ENCODE results near the gene MRPL1.

Gene MRPL1

DNA sequence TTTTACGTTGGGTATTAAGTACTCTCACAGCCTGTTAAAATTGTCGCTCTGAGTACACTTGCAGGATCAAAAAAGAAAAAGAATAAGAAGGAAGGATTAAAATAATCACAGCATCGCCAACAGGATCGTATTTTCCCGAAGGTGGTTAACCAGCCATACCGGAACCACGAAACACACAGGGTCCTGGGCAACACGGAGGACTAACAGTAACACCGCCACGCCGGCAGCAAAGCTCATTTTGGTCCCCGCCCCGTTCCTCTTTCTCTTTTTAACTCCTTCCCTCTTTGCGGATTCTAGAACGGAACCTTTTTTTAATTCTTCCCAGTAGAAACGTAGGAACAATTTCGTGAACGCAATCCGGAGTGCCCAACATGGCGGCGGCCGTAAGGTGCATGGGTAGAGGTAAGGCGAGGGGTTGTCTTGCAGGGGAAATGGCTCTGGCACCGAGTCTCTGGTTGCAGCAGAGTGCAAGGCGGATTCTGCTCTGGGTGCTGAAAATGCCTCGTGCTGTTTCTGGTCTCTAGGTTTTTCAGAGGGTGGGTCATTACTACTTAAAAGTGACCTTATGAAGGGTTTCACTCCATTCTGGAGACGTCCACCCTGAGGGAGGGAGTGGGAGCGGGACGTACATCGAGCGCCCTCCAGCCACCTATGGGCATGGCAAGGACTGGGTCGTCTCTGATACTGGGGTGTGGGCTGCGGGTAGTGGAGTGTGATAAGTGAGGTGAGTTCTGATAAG lies at the start of gene MRPL1:
MRPL1 (plus strand) TSS at position 353 of the 739 bp plus-strand sequence; CDS start at position 372, 19 bp downstream.
- DNase-seq (ENCODE audit: low read depth in 2 of 3, low spot score in 2 of 3): peak; percentile 59 to 77 (median 68)

DNA sequence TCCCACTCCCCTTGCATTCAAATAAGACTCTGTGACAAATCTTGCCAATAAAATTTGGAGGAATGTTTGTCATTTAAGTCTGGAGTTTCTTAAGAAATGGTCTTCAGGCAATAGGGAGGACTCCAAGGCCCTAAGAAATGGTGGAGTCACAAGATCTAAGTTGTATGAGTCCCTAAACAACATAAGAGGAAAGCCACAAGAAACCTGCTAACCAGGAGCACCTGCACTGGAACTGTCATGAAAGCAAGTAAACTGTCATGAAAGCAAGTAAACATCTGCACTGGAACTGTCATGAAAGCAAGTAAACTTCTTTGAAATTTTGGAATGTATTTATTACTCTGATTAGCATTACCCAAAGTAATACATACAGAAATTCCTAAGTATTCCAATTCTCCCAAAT lies 47.0 kb upstream of the MRPL1 start:
- DNase-seq (ENCODE audit: low read depth in 2 of 3, low spot score in 2 of 3): no peak

DNA sequence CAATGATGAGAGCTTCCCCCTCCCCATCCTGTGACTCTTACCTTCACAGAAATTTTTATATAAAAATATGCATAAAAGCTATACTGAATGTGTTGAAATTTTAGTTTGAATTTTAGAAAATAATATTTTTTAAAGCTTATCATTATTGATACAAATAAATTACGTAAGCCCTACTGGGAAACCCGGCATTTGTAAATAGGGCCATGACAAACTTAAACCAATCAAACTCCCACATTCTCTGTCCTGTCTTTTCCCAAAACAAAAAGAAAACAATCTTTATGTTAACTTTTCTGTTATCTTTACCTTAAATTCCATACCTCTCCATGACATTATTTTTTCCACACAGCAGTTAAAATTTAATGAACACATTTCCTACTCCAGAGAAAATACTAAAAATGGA lies 46.1 kb upstream of the MRPL1 start:
- no peak for DNase-seq (ENCODE audit: low read depth in 2 of 3, low spot score in 2 of 3)

DNA sequence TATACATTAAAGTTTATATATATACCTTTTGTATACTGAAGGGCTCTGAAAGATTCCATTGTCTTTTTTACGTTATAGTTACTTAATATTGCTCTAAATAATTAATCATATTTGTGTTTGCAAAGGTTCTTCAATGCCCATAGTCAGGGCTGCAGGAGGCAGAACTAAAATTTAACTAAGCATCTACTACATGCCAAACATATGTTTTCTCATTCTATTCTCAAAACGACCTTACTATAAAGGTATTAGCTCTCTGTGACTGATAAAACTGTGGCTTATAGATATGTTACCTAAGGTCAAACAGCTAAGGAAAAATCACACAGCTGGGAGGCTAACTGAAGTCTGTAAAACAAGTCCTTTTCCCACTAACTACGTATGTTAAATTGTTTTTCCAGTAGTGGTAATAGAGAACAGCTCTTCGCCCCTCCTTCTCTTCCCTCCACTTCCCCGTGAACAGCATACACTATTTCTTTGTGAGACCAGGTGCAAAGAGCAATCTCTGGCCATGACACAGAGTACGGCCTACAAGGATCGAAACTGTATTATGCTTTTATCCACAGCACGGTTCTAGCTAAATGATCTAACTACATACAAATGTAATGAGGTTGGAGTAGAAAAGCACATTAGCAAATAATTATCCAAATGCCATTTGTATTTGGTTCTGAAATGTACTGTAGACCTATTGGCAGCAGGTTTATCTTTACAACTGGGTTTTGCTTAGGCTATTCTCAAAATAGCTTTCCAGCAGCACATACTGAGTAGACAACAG lies 45.1 kb upstream of the MRPL1 start:
- DNase-seq (ENCODE audit: low read depth in 2 of 3, low spot score in 2 of 3): no peak

DNA sequence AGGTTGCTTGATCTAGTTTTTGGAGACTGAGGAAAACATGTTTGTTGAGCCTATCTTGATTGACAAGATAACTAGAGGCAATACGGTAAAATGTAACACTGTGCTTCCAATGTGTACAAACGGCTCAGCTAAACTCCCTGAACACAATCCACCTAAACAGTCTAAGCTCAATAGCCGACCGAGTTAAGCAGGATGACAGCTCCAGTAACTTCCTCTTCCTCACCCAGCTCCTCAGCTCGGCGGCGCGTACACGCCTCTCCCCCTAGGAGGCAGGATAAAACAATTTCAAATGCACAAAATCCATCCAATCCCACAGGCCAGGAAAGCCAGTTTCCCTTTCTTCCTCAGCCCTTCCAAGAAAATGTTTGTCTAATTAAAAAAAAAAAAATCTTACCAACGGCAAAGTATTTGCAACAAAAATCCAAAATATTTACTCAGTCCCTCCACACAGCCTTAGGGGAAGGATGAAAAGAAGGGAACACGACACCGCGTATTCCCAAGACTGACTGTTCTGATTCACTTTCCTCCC lies 44.5 kb upstream of the MRPL1 start:
- DNase-seq (ENCODE audit: low read depth in 2 of 3, low spot score in 2 of 3): no peak

DNA sequence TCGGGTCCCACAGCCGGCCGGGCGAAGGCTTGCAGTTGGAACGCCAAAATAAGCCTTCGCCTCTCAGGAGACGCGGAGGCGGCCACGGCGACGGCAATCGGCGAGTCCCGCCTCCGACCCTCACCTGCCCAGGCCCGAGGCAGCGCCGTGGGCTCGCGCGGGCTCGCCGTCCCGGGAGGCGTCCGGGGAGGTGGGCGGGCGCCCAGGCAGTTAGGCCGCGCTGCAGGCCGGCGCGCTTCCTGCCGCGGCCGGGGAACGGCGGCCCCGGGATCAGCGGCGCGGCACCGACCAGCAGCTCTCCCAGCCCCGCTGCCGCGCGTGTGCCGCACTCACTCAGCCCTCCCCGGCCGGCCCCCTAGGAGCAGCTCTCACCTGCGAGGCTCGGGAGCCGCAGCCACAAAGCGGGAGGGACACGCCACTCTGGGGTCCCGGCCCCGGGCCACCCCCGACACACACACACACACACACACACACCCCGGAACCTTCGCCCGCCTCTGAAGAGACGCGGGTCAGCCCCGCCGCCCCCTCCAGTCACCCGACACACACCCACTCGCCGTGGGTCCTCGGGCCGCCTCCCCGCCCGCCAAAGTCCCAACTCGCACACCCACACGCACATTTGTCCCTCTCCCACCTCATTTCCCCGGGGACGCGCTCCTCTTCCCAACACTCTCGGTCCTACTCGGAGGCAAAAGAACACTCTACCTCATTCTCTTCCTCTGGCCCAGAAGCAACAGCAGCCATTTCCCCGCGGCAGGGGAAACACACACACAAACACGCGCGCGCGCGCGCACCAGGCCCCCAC lies 43.8 kb upstream of the MRPL1 start, which contains the start of gene CNOT6L:
CNOT6L (minus strand) TSS at position 767 of the 802 bp plus-strand sequence; CDS start at position 707, 60 bp downstream.
- DNase-seq (ENCODE audit: low read depth in 2 of 3, low spot score in 2 of 3): peak; percentile 27 to 55 (median 48)

DNA sequence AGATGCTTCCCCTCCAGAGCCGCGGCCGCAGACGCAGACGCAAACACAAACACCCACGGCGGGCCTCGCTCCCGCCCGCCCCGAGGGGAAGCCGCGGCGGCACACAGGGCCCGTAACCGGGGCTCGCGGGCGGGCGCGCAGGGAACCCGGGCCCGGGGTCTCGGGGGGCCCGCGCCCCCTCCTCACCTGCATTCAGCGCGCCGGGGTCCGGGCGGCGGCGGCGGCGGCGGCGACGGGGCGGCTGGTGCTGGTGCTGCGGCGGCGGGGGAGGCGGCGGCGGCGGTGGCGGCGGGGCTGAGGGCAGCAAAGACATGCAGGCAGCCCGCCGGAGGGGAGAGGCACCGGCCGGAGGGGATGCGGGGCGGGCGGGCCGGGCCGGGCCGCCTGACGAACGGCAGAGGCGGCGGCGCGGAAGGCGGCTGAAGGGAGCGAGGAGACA lies 43.2 kb upstream of the MRPL1 start:
- DNase-seq (ENCODE audit: low read depth in 2 of 3, low spot score in 2 of 3): peak in 2 of 3 experiments; percentile 12 to 48

DNA sequence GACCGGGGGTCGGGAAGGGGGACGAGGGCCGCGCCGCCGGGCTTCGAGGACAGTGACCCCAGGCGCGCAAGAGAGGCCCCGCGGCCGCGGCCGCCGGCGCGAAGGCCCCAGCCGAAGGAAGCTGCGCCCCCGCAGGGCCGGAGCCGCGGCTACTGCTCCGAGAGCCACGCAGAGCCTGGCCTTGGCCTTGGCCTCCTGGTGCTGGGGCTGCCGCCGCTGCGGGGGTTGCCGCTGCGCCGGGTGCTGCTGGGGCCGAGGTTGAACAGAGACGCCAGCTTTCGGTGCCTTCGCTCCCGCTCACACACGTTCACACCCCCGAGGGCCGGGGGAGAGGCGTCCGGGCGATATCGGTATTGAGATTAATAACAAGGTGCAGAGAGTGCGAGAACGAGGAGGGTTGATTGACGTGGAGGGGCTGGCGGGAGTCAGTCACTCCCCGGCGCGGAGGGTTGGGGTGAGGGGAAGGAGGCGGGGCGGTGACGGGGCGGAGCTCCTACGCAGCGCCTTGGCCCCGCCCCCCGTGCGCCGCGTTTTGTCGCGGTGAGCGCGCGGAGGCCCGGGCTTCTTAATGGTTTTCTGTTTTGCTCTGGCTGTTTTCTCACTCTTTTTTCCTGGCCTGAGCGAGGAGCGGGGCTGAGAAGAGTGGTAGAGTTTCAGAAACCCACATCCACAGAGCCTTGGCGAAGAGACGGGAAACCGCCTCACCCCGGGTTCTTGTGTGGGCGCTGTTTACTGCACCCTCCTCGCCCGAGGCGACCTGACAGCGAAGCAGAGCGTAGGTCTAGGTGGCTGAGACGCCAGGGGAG lies 42.6 kb upstream of the MRPL1 start:
- DNase-seq (ENCODE audit: low read depth in 2 of 3, low spot score in 2 of 3): peak; percentile 87 to 92 (median 91)

DNA sequence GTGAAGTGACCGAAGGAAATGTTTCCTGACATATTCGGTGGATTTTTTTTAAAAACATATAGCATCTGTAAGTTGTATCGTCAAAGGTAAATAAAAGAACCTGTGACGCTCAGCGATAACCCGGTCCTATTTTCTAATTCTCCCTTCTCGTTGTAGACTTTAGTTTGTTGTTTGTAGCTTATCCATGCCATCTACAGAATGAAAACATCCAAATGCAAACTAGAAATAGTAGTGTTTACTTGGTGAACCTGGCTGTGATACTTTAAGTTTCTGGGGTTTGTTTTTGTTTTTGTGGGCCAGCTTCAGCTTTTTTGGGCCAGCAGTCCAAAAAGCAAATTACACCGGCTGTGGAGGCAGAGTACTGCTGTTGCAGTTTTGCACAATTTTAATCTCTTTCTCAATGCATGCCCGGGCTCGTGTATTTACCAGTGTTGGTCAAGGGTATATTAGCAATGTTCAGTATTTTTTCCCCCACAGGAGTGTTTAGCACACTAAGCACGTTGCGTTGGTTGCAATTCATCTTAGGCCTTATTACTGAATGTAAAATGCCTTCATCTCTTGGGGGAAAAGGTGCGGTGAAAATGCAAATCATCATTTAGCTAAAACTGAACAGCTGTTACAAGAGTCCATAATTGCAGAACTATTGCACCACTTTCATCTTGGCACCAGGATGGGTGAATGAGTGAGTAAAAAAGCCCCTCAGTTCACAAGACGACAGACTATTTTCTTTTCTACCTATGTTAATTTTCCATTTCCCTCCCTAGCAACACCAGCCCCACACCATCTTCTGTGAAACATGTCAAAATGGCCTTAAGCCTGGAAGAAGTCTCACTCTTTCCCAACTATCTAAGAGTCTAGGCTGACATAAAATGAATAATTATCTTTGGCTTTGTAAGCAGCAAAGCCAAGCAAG lies 41.7 kb upstream of the MRPL1 start:
- no peak for DNase-seq (ENCODE audit: low read depth in 2 of 3, low spot score in 2 of 3)

DNA sequence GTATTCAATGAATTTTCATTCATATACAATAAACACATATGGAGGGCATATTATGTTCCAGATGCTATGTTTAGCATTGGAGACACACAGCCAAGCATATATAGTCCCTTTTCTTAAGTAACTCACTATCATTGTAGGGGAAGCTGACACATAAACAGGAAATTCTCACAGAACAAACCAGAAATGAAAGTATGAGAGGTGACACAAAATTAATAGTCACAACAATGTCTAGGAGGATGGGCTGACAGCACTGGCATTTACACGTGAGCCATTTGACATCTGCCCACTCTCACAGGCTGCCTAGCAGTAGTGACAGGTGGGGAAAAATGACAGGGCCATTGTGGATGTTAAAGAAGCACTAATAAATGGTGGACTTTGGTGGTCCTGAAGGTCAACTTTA lies 40.9 kb upstream of the MRPL1 start:
- DNase-seq (ENCODE audit: low read depth in 2 of 3, low spot score in 2 of 3): no peak

DNA sequence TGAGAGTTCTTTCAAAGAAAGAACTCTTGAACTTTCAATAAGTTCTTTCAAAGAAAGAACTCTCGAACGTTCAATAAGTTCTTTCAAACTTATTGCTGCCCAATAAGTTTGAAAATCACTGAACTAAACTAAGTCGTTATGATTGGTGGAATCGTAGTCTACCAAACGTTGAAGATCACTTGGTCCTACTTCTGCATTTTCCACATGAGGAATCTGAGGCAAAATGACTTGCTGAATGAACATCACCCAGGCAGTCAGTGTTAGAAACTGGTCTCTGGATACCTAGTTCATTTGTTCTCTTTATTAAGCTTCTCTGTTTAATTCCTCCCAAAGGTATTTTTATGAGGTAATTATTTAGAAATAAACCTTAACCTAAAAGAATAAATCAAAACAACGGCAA lies 36.4 kb upstream of the MRPL1 start:
- DNase-seq (ENCODE audit: low read depth in 2 of 3, low spot score in 2 of 3): no peak

DNA sequence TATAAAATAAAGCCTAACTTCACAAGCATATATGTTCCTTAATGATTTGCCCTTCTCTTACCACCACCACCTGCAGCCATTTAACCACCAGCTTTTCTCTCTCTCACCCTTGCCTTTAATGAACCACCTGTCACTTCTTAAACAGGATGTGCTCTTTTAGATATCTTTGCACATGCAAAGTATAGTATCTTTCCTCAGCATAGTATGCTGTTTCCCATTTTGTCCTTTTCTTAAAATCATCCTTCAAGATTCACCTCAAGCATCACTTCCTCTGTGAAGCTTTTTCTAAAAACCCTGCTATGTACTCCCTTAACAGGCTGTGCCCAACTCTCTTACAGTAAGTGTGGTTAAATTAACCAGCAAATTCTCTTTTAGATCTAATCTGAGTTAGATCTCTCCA lies 35.3 kb upstream of the MRPL1 start:
- no peak for DNase-seq (ENCODE audit: low read depth in 2 of 3, low spot score in 2 of 3)

DNA sequence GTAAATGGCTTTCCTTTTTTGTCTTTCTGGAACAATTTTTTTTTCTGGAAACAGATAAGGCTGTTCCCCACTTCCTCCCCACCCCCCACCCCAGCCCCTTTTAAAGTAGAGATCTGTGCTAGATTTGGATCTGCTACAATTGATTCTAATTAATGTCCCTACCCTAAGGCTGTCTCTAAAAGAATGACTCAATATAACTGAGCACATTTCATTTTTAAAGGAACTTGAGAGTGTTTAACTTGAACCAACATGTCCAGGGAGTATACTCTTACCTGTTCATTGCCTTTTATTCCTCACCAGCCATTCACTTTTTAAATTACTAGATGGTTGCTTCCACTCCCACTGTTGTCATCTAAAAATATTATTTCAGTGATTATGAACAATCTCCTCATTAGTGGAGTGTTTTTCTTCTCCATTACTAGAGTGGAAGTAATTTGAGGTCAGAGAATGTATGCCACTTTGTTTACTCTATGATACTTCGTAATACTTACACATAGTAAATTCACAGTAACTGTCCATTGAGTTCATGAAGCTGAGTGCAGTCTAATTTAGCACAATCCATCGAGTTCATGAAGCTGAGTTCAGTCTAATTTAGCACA lies 29.4 kb upstream of the MRPL1 start:
- DNase-seq (ENCODE audit: low read depth in 2 of 3, low spot score in 2 of 3): no peak

DNA sequence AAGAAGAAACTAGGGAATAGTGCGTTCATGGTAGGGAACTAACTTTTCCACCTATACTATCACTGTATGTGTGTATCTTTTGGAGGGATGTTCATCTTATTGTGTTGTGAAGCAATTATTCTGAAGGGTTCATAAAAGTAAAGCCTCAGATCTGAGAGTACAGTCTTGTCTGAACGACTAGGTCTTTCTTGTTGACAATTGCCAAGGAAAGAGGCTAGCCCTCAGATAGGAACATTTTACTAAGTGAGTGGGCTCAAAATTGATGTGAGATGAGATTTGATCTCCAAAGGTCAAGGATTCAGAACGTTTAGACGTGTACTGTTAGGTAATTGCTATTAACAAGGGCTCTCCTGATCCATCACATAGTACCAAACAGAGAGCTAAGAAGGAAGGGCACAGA lies 28.2 kb upstream of the MRPL1 start:
- no peak for DNase-seq (ENCODE audit: low read depth in 2 of 3, low spot score in 2 of 3)

DNA sequence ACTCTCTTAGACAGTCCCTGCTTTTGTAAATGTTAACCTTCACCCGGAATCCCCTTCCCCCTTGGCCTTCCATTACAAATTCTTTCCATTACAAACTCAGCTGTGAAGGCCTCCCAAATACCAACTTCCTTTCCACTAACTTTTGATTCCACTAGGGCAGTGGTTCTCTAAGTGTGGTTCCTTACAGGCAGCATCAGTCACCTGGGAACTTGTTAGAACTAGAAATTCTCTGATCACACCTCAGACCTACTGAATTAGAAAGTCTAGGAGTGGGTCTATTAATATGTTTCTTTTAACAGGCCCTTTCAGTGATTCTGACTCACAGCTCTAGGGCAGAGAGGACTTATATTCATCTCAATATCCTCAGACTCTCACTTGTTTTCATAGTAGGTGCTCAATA lies 19.0 kb upstream of the MRPL1 start:
- no peak for DNase-seq (ENCODE audit: low read depth in 2 of 3, low spot score in 2 of 3)

DNA sequence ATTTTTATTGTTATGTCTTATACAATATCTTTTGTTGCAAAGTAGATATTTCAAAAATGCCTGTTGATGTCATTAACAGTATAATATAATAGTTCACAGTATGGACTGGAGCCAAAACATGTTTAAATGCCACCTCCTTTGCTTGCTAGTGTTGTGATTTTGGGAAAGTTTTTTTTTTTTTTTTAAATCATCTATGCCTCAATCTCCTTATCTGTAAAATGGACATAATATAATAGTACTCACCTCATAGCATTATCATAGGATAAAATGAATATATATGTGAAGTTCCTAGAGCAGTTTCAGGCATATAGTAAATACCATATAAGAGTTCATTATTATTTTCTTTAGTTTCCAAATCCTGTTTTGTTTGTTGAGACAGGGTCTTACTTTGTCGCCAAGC lies 18.3 kb upstream of the MRPL1 start:
- no peak for DNase-seq (ENCODE audit: low read depth in 2 of 3, low spot score in 2 of 3)

DNA sequence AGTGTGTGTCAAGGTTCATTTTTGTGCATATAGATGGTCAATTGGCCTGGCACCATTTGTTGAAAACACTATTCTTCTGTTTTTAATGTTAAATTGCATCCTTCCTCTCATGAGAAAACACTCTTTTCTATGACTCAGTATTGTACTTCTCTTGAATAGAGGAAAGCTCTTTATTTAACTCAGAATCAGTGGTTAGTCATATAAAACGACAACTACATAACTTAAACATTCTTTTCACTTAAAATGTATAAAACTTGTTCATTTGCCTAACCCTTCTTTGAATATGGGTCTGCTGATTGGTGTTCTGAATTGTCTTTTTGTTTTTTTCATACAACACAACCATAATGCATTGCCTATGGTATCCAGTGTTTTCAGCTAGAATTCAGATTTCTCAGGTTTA lies 17.2 kb upstream of the MRPL1 start:
- no peak for DNase-seq (ENCODE audit: low read depth in 2 of 3, low spot score in 2 of 3)

DNA sequence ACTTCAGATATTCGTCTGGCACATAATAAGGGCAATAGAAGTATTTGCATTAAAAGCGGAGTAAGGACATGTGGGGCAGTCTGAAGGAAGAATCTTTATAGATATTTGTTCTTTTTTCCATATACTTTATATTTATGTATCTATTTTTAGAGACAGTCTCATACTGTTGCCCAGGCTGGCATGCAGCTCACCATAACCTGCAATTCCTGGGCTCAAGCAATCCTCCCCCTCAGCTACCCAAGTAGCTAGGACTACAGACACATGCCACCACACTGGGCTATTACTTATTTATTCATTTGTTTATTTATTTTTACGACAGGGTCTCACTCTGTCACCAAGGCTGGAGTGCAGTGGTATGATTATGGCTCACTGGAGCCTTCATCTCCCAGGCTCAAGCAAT lies 16.7 kb upstream of the MRPL1 start:
- no peak for DNase-seq (ENCODE audit: low read depth in 2 of 3, low spot score in 2 of 3)

DNA sequence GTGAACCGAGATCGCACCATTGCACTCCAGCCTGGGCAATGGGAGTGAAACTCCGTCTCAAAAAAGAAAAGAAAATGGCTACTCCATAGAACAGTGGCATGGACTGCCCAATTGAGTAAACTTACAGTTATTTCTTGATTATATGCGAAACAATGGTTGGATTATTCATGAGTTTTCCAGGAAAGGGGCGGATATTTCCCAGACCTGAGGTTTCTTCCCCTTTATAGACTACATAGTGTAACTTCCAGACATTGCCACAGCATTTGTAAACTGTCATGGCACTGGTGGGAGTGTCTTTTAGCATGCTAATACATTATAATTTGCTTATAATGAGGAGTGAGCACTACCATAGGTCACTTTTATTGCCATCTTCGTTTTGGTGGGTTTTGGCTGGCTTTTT lies 14.1 kb upstream of the MRPL1 start:
- no peak for DNase-seq (ENCODE audit: low read depth in 2 of 3, low spot score in 2 of 3)
